NCI-H2196 treated with DMSO at 0.1 percent for 48 hours (cell line): ENCODE measurements around the gene DLG2.

Experiments used
- DNase-seq: peaks from one replicate; lab custom pipeline; 2025; ENCODE audit not compliant: unreplicated experiment; lab: John Stamatoyannopoulos, UW

DLG2 gene

GRCh38 chr11:83569134-83569805 lies 2057.9 kb downstream of the DLG2 start:
- no peak for DNase-seq

GRCh38 chr11:83568516-83568915 lies 2058.6 kb downstream of the DLG2 start:
- DNase-seq, result no peak

- no peak for DNase-seq
These were observed 2060.2 kb downstream of the DLG2 start for GRCh38 chr11:83566950-83567349.

- DNase-seq, result no peak
These were observed 2062.3 kb downstream of the DLG2 start for GRCh38 chr11:83564870-83565269.

- DNase-seq, result no peak
These were observed 2068.9 kb downstream of the DLG2 start for GRCh38 chr11:83558281-83558680.

- no peak for DNase-seq
These were observed 2069.5 kb downstream of the DLG2 start for GRCh38 chr11:83557653-83558052.

GRCh38 chr11:83554876-83555275 lies 2072.3 kb downstream of the DLG2 start:
- DNase-seq, result no peak

- no peak for DNase-seq
These were observed 2077.0 kb downstream of the DLG2 start for GRCh38 chr11:83549984-83550667.

GRCh38 chr11:83546368-83546767 lies 2080.8 kb downstream of the DLG2 start:
- DNase-seq, result no peak

GRCh38 chr11:83545494-83546260 lies 2081.5 kb downstream of the DLG2 start:
- DNase-seq, result no peak

- no peak for DNase-seq
These were observed 2082.3 kb downstream of the DLG2 start for GRCh38 chr11:83544846-83545245.

- DNase-seq, result no peak
These were observed 2083.3 kb downstream of the DLG2 start for GRCh38 chr11:83543706-83544439.

GRCh38 chr11:83542861-83543260 lies 2084.3 kb downstream of the DLG2 start:
- no peak for DNase-seq

GRCh38 chr11:83540728-83541127 lies 2086.4 kb downstream of the DLG2 start:
- DNase-seq, result no peak

- DNase-seq, result no peak
These were observed 2086.9 kb downstream of the DLG2 start for GRCh38 chr11:83540112-83540675.

- DNase-seq, result no peak
These were observed 2088.9 kb downstream of the DLG2 start for GRCh38 chr11:83538286-83538685.

- no peak for DNase-seq
These were observed 2090.0 kb downstream of the DLG2 start for GRCh38 chr11:83537131-83537610.

- DNase-seq, result no peak
These were observed 2094.0 kb downstream of the DLG2 start for GRCh38 chr11:83533166-83533565.

GRCh38 chr11:83528877-83529276 lies 2098.3 kb downstream of the DLG2 start:
- no peak for DNase-seq

- DNase-seq, result no peak
These were observed 2098.9 kb downstream of the DLG2 start for GRCh38 chr11:83528225-83528624.

GRCh38 chr11:83523676-83524075 lies 2103.5 kb downstream of the DLG2 start:
- DNase-seq, result no peak
